HG03025 (cell line): ENCODE measurements around the gene ADARB2.

Experiments used
- ATAC-seq: cut with Tn5 transposase; IDR thresholded peaks from one replicate; pipeline ENCODE4 v1.9.1; 2021; ENCODE audit warnings: mild to moderate bottlenecking, moderate library complexity; ENCODE audit not compliant: unreplicated experiment, low FRiP score

The ADARB2 gene

DNA sequence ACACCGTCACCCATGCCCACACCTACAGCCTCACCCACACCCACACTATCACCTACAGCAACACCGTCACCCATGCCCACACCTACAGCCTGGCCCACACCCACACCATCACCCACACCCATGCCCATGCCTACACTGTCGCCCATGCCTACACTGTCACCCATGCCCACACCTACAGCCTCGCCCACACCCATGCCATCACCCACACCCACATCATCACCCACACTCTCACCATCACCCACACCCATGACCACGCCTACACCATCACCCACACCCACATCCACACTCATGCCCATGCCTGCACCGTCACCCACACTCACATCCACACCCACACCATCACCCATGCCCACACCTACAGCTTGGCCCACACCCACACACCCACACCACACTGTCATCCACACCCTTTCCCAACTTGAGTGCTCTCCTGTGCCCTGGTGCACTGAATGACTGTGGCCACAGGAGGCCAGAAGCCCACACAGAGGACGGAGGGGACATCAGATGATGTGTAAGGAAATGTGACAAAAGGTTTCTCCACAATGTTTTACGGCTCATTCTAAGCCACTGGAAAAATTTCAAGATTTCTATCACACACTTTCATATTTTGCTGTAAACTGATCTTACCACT is 527.9 kb downstream of the ADARB2 start:
- no peak for ATAC-seq

DNA sequence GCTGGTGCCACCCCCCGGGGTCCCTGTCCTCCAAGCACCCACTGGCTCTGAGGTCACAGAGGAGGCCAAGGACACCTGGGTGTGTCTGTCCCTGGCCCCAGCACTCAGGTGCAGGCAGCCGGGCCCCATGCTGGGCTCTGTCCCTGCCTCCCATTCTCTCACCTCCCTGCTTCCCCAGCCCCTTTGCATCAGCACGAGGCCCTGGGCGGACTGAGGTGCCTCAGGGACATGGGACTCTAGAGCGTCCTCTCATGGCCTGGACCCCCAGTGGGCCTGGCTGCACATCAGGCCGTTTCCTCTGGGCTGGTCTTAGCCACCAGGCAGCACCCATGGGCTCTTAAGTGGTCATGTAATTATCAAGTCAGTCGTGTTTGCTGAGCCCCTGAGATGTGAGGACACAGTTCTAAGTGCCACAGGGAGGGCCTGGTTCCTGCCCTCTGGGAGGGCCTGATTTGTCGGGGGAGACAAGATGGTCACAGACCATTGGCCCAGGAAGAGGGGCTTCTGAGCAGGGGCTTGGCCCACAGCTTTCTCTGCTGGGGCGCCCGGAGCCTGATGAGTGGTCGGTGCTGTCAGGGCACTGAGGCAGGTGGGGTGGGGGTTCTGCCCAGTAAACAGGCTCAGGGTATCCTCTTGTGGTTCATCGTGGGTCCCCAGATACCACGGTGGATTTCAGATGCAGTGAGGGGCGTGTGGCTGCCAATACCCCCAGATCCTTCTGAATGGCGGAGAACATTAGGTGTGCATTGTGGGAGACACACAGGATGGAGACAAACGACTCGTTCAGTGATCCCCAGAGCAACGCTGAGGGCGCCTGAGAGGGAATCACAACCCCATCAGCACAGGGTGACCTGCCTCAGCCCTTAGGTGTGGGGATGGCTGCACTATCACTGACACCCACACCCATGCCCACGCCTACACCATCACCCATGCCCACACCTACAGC is 528.7 kb downstream of the ADARB2 start:
- ATAC-seq: no peak

DNA sequence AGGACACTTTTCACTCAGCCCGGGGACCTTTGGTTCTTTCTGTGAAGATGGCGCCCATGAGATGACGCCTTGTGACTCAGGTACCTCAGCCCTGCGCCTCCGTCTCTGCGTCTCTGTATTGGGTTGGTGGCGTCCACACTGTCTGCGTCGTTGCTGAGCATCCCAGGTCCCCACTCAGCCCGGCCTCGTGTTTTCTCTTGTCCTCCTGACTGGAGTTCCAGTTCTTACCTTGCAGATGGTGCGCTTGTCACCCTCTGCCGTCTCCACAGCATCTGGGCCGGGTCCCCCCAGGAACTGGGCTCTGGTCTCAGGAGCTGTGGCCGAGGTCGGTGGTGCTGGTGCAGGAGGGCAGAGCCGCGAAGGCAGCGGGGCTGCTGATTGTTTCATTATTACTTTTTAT is 530.7 kb downstream of the ADARB2 start:
- no peak for ATAC-seq

DNA sequence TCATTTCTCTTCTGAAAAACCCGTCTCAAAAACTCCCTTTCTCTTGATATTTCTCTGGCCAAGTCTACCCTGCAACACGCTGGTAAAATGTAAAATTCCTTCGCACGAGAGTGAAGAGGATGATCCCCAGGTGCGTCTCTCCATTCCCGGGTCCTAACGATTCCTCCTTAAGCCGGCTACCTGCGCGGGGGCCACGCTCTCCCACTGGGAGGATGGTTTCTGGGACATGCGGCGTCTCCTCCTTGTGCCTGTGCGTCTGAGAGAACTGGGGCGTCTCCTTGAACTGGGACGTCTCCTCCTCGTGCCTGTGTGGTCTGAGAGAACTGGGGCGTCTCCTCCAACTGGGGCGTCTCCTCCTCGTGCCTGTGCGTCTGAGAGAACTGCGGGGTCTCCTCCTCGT is 531.2 kb downstream of the ADARB2 start:
- no peak for ATAC-seq

DNA sequence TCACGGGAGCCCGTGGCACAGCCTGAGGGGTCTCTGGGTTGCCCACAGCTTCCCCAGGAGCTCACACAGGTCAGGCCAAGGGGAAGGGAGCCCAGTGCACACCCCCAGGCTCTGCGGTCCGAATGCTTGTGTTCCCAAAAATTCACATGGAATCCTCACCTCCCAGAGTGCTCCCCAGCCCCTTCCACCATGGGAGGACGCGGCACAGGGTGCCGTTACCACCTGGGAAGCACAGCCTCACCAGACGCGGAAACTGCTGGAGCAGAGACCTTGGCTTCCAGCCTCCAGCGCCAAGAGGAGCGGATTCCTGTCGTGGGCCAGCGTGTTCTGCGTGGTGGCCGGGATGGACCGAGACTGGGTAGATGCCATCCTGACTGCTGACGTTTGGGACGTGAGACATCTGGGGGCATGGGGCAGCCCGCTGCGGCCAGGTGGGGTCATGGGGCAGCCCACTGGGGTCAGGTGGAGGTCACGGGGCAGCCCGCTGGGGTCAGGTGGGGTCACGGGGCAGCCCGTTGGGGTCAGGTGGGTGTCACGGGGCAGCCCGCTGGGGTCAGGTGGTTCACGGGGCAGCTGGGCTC is 531.8 kb downstream of the ADARB2 start:
- ATAC-seq: no peak

DNA sequence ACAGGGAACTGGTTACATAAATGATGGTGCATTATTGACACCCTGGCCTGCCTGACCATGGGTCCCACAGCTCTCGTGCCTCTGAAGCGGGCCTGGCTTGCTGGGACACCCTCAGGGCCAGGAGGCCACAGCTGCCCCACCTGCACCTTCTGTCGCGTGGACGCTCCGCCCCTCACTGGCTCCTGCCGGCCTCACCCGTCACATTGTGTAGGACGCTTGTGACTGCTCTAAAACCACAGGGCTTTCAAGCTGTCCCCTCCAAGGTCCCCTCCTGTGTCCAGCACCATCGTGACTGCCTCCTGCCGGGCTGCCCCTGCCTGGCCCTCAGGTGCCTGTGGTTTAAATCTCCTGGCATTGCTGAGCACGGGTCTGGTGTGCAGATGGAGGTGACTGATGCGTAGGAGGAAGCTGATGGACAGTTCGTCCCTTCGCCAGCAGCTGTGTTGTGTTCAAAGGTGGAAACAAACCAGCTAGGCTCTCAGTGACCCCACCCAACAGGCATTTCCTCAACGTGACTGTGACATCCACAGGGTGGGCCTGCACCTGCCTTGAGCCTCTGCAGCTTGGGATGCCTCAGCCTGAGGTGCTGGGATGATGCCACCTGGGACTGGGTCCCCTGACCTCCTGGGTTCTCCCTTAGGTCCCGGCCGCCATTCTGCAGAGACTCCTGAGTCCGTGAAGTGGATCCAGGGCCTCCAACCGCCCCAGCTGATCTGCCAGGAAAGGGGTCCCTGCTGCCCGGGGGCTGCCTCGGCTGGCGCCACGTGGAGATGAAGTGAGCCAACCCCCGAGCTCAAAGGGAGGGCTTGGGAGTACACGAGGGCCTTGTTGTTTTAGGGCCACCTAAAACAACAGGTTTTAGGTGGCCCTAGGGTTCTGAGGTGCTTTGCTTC is 532.6 kb downstream of the ADARB2 start:
- no peak for ATAC-seq

DNA sequence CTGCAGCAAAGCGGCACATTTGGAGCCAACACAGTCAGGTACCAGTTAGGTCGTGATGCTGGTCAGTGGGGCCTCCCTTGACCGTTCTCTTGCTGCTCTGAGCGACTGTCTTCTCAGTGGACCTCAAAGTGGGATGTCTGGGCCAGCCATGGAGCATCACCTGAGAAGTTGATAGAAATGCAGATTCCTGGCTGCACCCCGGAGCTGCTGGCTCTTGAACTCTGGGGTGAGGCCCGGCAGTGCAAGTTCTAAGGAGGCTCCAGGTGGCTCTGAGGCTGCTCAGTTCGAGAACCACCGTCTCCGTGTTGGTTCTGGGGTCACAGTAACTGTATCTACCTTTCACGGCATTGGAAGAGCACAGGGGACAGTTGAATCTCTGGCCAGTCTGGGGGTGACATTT is 533.6 kb downstream of the ADARB2 start:
- no peak for ATAC-seq

DNA sequence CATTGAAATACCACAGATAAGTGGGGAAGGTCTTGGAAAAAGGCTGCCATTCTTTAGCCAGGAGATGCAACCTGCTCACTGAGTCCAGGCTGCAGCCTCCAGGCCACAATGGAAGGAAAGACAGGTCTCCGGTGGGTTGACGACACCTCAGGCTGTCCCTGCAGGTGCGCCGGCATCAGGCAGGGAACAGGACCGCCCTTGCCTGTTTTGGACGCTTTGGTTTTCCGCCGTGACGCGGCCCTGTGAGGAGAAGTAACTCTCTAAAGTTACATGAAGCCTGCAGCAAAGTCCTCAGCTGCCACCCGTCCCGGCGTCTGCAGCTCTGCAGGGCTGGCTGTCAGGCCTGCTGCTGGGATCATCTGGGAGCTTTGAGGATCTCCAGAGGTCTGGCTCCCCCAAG is 534.1 kb downstream of the ADARB2 start:
- no peak for ATAC-seq

DNA sequence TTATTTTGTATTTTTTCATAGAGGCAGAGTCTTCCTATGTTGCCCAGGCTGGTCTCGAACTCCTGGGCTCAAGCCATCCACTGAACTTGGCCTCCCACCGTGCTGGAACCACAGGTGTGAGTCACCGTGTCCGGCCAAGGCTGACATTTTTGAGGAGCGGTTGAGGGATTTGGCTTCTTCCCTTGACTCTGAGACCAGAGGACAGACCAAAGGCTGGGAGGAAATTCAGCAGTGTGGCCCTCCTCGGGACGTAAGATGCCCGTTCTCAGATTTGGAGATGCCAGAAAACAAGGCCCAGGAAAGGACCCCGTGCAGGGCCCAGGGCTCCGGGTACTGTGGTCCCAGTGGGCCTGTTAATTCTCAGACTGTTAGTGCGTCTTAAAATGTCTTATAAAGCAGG is 535.0 kb downstream of the ADARB2 start:
- no peak for ATAC-seq

DNA sequence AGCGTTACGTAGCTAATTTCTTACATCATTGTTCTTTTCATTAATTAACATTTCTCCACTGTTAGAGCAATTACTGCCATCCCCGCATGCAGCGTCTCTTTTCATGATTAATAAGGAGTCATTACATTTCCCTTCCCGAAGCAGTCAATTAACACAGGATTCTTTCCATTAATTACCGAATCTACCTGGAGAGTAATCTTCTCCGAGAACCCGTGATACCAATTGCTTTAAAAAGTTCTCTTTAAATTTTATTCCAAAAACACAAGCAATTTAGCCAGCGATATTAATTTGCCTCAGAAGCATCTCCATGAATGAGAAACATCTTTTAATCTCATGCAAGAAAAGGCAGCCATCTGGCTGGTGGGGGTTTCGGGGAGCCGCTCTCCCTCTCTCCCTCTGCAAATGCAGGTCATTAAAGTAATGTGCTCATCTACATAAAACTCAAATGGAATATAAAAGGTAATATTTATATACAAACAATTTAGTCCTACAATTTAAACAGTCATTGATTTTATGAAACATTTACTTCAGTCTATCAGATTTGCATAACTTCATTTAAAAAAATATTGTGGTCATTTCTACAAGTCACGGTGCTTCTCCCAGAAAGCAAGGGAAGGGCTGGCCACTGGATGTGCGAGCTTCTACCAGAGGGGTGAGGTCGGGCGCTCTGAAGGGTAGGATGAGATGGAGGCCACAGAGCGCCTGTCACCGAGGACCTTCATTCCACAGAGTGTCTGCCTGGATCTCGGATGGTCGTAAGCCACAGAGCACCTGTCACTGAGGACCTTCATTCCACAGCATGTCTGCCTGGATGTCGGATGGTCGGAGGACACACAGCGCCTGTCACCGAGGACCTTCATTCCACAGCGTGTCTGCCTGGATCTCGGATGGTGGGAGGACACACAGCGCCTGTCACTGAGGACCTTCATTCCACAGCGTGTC is 536.2 kb downstream of the ADARB2 start:
- no peak for ATAC-seq

DNA sequence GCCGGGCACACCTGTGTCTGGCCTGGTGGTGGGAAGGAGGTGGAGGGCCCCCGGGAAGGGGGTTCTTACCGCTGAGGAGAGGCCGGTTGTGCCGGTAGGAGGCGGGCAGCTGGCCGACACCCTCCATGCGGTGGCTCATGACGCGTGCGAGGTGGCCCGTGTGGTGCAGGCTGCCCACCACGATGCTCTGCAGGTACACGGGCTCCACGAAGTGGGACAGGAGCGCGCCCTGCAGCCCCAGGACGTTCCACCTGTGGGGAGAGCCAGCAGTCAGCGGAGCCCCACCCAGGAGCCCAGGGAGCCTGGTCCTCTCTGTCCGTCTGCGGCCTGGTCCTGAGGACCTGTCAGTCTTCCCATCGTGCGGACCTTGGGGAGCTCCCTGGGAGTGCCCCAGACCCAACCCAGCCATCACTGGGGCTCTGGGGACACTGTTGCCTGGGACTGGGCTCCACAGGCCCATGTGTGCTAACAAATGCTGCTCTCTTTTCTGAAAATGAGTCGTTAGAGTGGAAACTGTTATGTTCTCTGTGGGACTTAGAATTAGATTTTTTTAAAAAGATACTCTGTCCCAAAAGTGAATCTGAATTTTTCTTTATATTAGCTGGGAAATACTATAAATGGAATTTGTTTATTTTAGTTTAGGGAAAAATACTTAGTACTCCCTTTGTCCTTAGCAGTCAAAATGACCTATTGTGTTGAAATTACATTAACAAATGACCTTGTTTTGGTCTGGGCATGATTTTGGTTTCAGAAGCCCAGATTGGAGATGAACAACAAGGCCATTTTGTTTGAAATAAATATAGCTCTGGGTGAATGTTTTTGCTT is 537.2 kb downstream of the ADARB2 start:
- no peak for ATAC-seq

DNA sequence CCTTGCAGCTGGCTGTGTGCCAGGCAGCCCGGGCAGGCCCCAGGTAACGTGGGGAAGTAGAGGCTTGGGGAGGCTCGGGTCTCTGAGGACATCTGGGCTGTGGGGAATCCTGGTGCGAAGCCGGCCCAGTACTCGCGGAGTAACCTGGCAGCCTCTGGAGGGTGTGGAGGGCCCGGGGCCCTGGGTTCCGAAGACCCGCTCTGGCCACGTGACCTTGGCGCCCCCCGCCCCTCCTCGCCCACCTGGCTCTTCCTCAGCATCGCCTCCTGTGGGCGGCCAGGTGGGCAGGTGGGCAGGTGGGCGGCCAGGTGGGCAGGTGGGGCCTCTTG is 538.0 kb downstream of the ADARB2 start:
- no peak for ATAC-seq

DNA sequence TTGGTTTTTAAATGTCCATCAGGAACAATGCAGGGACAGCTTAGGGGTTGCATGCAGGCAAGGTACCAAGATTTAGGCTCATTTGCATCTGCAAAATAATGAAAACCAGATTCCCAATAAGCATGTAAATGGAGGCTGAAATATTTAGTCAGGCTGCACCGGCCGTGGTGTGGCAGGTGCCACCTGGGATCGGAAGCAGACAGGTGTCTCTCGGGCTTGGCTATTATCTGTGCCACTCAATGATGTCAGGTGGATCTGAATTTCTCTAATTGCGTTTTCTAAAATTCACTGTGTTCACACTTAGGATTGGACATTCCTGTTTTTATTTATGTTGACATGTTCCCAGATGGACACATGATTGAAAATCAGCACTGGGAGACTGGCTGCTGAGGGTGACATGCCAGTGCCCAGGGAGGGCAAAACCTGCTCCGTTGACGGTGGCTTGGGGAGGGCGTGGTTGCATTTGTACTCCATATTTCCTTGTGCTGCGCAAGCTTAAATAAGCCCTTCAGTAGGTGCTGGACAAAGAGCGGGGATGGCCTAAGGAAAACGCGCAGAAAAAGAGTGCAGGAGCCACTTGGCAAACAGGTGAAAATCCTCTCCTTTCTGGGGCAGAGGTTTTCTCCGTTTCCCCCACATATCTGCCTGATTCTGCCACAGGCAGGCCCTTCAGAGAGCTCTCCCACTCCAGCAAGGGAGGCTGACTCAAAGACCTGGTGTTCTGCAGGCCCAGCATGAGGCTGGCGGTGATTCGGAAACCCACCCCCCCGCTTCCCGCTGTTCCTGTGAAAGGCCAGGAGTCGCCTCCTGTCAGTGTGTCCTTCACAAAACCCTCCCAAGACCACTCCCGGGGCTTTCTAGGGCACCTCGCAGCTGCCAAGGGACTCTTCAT is 538.6 kb downstream of the ADARB2 start:
- no peak for ATAC-seq

DNA sequence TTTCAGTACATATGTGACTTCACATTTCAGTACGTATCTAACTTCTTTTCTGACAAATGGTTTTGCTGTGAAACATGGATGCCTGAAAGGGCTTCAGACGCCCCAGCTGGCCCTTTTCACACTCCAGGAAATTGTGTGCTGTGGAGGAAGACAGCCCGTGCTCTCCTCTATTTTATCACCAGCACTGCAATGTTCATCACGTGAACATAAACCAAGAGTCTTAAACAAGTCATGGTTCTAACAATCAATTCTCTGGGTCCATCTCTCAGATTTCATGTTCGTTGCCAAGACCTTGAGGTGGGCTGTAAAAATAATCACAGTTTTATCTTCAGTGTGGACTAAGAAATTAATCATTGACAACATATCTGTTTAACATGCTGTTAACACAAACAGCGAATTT is 539.9 kb downstream of the ADARB2 start:
- ATAC-seq: no peak

DNA sequence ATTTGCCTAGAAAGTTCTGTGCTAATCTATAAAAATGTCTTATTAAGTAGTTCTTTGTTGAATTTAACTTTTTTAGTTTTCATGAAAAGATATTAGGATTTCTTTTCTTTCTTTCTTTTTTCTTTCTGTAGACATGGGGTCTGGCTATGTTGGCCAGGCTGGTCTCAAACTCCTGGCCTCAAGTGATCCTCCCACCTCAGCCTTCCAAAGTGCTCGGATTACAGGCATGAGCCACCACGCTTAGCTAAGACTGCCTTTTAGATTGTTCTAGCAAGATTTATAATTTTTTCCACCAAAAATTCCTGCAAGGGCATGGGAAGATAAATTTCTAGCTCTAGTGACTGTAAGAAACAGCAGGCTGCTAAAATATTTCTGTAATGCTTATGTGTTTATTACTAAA is 540.7 kb downstream of the ADARB2 start:
- no peak for ATAC-seq

DNA sequence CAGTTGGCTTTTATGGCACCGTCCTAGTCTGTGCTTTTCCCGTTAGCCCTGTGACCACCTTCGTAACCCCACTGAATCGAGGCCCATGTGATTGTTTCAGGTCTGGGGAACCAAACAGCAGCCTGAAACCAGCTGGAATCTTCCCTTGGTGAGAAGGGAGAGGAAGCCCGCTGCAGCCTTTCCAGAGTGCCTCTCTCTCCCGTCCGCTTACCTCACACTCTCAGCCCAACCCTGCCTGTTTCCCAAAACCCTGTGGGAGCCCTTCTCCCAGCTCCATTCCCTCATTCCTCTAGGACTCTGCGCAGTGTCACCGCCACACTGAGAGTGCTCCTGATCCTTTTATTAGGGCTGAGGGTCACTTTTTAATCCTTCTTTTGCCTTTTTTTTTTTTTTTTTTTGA is 541.5 kb downstream of the ADARB2 start:
- no peak for ATAC-seq

DNA sequence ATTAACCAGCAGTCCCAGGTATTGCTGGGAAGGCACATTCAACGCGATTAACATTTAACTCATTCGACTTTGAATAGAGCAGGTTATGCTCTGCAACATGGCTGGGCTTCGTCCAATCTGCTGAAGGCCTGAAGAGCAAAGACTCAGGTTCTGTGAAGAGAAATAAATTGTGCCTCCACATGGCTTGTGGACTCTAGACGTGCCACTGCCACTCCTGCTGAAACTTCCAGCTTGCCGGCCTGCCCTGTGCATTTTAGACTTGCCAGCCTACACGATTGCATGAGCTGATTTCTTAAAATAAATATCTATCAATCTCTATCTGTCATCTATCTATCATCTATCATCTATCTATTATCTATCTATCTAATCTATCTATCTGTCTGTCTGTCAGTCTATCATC is 543.2 kb downstream of the ADARB2 start:
- ATAC-seq: no peak

DNA sequence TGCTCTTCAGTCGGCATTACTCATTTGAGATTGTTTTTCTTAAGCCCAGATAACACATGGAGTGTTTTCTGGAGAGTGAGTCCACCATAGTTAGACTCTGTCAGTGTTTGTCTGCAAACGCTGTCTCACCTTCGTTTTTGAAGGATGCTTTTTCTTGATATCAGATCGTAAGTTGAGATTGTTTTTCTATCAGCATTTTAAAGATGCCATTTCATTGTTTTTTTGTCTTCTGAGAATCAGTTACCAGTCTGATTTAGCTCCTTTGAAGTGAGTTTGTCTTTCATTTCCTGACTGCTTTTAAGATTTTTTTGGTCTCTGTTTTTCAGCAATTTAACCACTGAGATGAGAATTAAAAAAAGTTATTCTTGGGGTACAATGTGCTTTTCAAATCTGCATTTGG is 543.8 kb downstream of the ADARB2 start:
- no peak for ATAC-seq
